HG02970 (cell line): ENCODE measurements around the gene DDR1.
"Not testable (repeated sequence)": the region's sequence is repeated elsewhere in the genome, so short reads cannot be mapped to it uniquely, and the experiment has no call there.

Experiments used
- ATAC-seq: cut with Tn5 transposase; IDR thresholded peaks from one replicate; pipeline ENCODE4 v1.9.1; 2021; ENCODE audit warnings: mild to moderate bottlenecking, moderate library complexity, moderate number of reproducible peaks; ENCODE audit not compliant: unreplicated experiment, low FRiP score

Gene DDR1

DNA sequence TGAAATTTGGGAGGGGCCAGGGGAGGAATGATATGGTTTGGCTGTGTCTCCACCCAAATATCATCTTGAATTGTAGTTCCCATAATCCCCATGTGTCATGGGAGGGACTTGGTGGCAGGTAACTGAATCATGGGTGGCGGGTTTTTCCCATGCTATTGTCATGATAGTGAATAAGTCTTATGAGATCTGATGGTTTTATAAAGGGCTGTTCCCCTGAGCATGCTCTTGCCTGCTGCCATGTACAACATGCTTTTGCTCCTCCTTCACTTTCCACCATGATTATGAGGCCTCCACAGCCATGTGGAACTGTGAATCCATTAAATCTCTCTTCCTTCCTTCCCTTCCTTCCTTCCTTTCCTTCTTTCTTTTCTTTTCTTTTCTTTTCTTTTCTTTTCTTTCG is 31.9 kb upstream of the DDR1 start:
- ATAC-seq: not testable (repeated sequence)

GRCh38 chr6:30854285-30855040 is 29.9 kb upstream of the DDR1 start:
- ATAC-seq: no peak

GRCh38 chr6:30855429-30856075 is 28.8 kb upstream of the DDR1 start:
- no peak for ATAC-seq

DNA sequence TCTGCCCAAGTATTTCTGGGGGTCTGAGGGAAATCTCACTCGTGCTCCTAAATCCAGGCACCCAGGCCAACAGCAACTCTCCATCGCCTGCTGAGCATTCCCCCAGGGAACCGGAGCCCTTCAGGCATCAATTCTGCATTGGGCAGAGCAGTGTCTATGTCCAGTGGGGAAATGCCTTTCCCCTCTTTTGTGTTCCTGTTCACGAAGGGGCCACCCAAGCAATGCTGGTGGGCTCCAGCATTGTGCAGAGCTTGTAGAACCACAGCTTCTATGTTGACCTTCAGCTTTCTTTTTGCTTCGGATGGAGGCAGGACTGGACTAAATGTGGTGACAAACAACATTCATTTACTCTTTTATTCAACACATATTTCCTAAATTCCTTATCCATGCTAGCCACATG is 27.2 kb upstream of the DDR1 start:
- no peak for ATAC-seq

GRCh38 chr6:30857549-30857948 is 26.8 kb upstream of the DDR1 start:
- no peak for ATAC-seq

DNA sequence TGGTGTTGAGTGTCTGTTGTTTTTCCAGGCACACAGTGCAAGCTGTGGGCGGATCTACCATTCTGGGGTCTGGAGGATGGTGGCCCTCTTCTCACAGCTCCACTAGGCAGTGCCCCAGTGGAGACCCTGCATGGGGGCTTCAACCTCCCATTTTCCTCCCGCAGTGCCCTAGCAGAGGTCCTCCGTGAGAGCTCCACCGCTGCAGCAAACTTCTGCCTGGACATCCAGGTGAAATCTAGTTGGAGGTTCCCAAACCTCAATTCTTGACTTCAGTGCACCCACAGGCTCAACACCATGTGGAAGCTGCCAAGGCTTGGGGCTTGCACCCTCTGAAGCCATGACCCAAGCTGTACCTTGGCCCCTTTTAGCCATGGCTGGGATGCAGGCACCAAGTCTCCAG is 24.6 kb upstream of the DDR1 start:
- ATAC-seq: not testable (repeated sequence)

- no peak for ATAC-seq
These were observed 22.9 kb upstream of the DDR1 start for GRCh38 chr6:30861257-30862048.

GRCh38 chr6:30862156-30862875 is 22.0 kb upstream of the DDR1 start:
- ATAC-seq: no peak

GRCh38 chr6:30864325-30864724 is 20.0 kb upstream of the DDR1 start:
- ATAC-seq: no peak

GRCh38 chr6:30869241-30869749 is 15.0 kb upstream of the DDR1 start:
- not testable (repeated sequence) for ATAC-seq

DNA sequence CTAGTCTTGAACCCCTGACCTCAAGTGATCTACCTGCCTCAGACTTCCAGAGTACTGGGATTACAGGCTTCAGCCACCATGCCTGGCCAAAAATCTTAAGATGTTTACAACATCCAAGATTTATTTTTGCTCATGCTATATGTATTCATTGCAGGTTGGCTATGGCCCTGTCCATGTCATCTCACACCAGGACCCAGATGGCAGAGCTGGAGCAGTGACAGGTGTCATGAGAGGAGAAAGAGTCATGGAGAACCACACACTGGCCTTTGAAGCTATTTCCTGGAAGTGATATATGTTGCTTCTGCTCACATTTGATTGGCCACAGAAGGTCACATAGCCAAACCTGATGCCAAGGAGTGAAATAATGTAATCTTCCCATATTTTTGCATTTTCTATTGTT is 13.8 kb upstream of the DDR1 start:
- ATAC-seq: no peak

DNA sequence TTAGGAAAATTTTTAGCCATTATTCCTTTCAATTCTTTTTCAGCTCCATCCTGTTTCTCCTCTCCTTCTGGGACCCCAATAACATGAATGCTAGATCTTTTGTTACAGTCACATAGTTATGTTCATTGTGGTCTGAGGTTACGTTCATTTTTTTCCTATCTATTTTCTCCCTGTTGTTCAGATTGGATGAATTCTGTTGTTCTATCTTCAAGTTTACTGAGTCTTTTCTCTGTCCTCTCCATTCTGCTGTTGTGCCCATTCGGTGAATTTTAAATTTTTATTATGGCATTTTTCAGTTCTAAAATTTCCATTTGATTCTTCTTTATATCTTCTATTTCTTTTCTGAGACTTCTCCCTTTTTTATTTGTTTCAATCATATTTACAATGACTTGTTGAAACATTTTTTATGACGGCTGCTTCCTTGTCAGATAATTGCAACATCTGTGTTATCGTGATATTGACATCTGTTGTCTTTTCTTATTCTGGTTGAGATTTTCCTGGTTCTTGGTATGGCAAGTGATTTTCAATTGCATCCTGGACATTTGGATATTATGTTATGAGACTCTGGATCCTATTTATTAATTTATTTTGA is 12.6 kb upstream of the DDR1 start:
- ATAC-seq: no peak

- no peak for ATAC-seq
These were observed 11.1 kb upstream of the DDR1 start for GRCh38 chr6:30873137-30873640.

DNA sequence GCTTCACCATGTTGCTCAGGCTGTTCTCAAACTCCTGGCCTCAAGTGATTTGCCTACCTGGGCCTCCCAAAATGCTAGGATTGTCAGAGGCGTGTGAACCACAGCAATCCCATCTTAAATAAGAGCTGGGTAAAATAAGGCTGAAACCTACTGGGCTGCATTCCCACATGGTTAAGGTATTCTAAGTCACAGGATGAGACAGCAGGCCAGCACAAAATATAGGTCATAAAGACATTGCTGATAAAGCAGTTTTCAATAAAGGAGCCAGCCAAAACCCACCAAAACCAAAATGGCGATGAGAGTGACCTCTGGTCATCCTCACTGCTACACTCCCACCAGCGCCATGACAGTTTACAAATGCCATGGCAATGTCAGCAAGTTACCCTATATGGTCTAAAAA is 10.5 kb upstream of the DDR1 start:
- ATAC-seq: not testable (repeated sequence)

- no peak for ATAC-seq
These were observed 8.9 kb upstream of the DDR1 start for GRCh38 chr6:30875244-30876038.

DNA sequence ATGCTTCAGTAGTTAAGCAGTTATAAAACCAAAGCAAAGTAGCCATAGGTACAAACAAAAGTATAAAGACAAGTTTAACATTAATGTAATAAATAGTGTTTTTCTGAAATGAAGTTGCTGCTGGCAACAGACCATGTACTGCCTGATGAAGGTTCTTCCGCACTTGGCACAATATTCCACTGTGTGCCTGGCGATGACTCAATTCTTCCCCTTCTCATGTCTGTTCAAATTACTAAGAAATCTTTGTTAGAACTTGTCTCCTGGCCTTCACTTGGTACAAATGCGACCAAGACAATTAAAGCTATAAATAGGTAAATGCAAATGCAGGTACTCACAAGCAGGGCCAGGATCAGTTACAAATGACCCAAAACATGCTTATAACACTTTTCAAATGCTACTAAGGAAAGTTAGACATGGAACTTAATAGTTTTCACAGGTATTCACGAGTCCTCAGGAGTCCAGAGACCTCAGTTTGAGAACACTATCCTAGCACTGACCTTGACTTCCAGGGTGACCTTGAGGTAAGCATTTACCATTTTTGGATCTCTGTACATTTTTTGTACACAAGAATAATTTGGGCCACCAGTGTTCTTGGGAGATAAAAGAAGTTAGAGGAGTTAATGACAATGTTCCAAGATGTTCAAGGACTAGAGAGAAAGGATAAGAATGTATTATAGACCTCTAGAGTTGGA is 8.1 kb upstream of the DDR1 start:
- ATAC-seq: no peak

DNA sequence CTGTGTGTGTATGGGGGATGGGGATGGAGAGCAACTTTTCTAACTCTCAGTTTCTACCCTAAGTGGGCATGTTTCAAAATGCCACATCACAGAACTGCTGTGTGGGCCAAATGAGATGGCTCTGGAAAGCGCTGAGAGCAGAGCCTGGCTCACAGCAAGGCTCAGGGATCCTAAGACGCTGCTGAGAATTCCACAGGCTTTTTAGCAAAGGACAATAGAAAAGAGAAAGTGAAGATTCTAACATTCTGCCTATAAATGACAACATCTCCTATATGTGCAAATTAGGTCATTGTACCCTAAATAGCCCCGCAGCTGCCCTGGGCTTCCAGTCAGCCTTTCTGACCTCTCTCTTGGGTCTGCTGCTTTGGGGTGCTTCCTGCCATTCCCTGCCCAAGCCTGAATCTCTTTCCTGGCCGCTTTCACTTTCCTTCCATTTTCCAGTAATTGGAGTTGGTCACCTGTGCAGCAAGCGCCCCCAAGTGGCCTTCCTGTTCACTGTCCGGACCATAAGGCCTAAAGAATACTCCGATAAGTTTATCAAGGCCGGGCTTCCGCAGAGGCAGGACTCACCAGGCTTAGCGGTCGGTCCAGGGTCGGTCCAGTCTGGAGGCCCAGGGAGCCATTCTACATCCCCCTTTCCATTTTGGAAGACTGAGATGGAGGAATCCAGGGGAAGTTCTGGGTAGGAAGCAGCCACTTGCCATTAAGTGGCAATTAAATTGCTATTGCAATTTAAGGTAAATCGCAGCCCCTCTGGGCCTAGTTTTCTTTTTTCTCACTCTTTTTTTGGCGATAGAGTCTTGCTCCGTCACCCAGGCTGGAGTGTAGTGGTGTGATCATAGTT is 6.7 kb upstream of the DDR1 start:
- ATAC-seq: no peak
